Pancreas (tissue), 10 donors: ENCODE data around the gene NDRG2. TPM values are rescaled to one million over a fixed set of nuclear protein-coding genes. Genes with fewer than 3 reads are reported as not detected.

ENCODE experiments used
- ATAC-seq, 4 donors: fragments of 200-7000 bp; cut with Tn5 transposase; one replicate each; pipeline versions ENCODE4 v1.8.0 to v1.9.1; 2020; ENCODE audit warnings: mild to moderate bottlenecking in 4 of 4, moderate library complexity in 4 of 4
- DNase-seq, 6 donors: peaks; one replicate each; pipeline ENCODE4 v3.0.0-alpha.2; 2020
- FAIRE-seq: peaks from 2 replicates; lab custom pipeline; 2012; peaks lifted over from hg19 to GRCh38; lab: Jason Lieb, UNC
- H3K27ac ChIP-seq, 4 donors: fragments of 200-600 bp; sonication (generic); 1 replicate in 3 of 4; 2 replicates in 1 of 4; pipeline versions ENCODE4 v1.5.0 to v1.8.0; 2020
- H3K27me3 ChIP-seq, 4 donors: fragments of 200-600 bp; one replicate each; pipeline ENCODE4 v1.8.0; 2021
- H3K36me3 ChIP-seq, 3 donors: fragments of 200-600 bp; sonication (generic) in 1 of 3; one replicate each; pipeline versions ENCODE4 v1.5.0 to v1.8.0; 2020 to 2021
- H3K4me1 ChIP-seq, 3 donors: fragments of 200-600 bp; one replicate each; pipeline ENCODE4 v1.8.0; 2021
- H3K4me3 ChIP-seq, 4 donors: fragments of 200-600 bp; sonication (generic) in 2 of 4; one replicate each; pipeline versions ENCODE4 v1.5.0 to v1.8.0; 2020 to 2021
- H3K9me3 ChIP-seq, 4 donors: fragments of 200-600 bp; one replicate each; pipeline ENCODE4 v1.8.0; 2021
- WGBS, 2 donors: extraction: QIAGEN DNeasy Blood & Tissue Kit; methylation state at CpG; one replicate each; pipeline ENCODE4 v1.1.7; 2013; 5-methylcytosine and 5-hydroxymethylcytosine counted together
- intact Hi-C, 3 donors: fragments of 100-400 bp; cut with DNase I; formaldehyde crosslinking; loops; one replicate each; pipeline versions ENCODE4 v1.11.1 to v1.14.2; 2022
- polyA plus RNA-seq, 2 donors: library from polyadenylated mRNA; stranded (reverse); fragments of 200-250 nt; gene quantifications; one replicate each; pipeline ENCODE4 v1.2.3, GENCODE V29; 2013
- total RNA-seq, 6 donors: library from RNA; stranded (reverse); fragmentation: NEBNext Ultra II Directional in 4 of 6; extraction: Animal tissue kit (Norgen Biotek cat#: 25700) in 4 of 6; gene quantifications; one replicate each; pipeline versions ENCODE4 v1.2.1 to v1.2.4, GENCODE V29; 2021 to 2023
- TF ChIP-seq, protein P1 (sequence below), 4 donors: fragments of 200-600 bp; sonication (generic) in 3 of 4; IDR thresholded peaks; one replicate each; pipeline versions ENCODE4 v1.5.0 to v1.8.0; 2021; ENCODE audit warnings: antibody characterized with exemption in 4 of 4
- donor health status: healthy with polysubstance abuse.
- donor health status: DM: no; HTN: no; CAD: no; lungs with moderate emphysema.
- donor health status: DM: no; HTN: no; CAD: no.
- donor health status: control.
- donor health status: control.
- donor health status: Bipolar disorder and iron deficiency.
- donor health status: DM: yes; HTN: yes; CAD: no.
- donor health status: DM: no; HTN: no; CAD: no.
- donor health status: DM: no; HTN: no; CAD: no.
- donor health status: DM: yes; HTN: yes; CAD: no.

The NDRG2 gene
- total and polyA plus RNA-seq, 8 donors, result 37.5 to 159 (median 59.6) TPM

DNA sequence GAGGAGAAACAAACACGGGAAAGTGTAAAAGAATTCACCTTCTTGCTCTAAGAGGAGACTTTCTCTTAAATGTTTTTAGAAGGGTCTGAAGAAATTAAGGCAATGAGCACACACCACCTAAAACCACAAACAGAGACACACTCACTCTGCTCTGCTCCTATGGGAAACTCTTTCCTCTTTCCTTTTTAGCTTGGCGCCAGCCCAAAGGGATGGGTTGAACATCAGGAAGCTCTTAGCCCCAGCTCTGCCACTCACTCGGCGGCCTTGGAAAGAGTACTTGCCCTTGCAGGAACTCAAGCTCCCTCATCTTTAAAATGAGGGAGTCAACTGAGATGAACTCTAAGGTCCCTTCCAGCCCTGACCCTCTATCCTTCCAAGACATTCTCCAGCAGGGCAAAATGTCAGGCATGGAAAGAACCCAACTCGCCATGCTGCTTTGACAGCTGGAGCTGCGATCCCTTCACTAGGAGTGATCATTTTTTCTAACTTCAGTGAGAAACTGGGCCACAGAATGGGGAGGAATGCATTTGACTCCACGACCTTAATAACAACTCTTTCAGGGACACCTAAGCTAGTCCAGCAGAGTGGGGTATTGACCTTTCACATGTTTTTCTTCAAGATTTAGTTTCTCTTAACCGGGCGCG is 31.8 kb upstream of the NDRG2 start:
- no peaks in the 10 kb centered on the region for H3K36me3 ChIP-seq
- DNase-seq, result no peak
- H3K4me3 ChIP-seq, result no peak overlapping the region
- WGBS, 2 donors, result 79% methylated on average over 10 of the region's 10 CpGs
- peak overlapping the region in 2 of 4 donors; percentile 54 to 60 for H3K27ac ChIP-seq
- H3K27me3 ChIP-seq, result no peaks in the 10 kb centered on the region
- intact Hi-C loops, result no loop called here
- FAIRE-seq, result no peak
- H3K4me1 ChIP-seq, result peaks cover 12 to 42% (median 32%) of the 10 kb centered on the region in 3 donors
- TF ChIP-seq, protein P1, sequence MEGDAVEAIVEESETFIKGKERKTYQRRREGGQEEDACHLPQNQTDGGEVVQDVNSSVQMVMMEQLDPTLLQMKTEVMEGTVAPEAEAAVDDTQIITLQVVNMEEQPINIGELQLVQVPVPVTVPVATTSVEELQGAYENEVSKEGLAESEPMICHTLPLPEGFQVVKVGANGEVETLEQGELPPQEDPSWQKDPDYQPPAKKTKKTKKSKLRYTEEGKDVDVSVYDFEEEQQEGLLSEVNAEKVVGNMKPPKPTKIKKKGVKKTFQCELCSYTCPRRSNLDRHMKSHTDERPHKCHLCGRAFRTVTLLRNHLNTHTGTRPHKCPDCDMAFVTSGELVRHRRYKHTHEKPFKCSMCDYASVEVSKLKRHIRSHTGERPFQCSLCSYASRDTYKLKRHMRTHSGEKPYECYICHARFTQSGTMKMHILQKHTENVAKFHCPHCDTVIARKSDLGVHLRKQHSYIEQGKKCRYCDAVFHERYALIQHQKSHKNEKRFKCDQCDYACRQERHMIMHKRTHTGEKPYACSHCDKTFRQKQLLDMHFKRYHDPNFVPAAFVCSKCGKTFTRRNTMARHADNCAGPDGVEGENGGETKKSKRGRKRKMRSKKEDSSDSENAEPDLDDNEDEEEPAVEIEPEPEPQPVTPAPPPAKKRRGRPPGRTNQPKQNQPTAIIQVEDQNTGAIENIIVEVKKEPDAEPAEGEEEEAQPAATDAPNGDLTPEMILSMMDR (IDR thresholded peaks at IDR 0.05), result no peak
- ATAC-seq, result peak in 1 of 4 donors; percentile 24
- H3K9me3 ChIP-seq, result no peaks in the 10 kb centered on the region

DNA sequence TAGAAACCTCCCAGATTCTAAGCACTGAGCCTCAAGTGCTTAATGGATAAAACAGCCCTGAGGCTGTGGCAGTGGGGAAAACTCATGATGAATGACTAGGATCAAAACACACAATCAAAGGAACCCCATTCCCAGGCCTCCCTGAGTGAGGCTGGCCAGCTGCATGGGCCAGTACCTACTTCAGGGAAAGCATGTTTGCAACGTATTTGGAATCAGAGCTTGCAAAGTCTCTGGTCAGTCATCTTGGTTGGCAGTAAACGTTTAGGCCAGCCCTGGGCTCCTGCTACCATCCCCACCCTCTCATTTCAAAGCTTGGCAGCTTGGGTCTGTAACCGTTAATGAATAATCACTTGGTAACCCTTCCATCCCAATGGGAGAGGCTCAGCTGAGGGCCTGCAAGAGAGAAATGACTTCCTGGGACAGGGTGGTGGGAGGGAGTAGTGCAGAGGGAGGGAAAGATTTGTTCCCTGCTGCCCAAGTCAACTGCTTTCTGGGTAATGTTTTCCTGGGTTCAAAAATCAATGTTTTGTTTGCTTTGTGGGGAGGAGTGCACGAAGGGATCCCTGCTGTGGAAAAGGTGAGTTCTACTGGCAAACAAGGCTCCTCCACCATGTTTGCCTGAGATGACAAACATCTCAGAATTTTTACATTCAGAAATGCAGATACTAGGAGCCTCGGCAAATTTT is 30.7 kb upstream of the NDRG2 start:
- ATAC-seq (peak; percentile 66 to 85 (median 78)), DNase-seq (peak in 2 of 6 donors; percentile 30 to 49), FAIRE-seq (no peak)
- no peaks in the 10 kb centered on the region for H3K9me3 ChIP-seq
- H3K27ac ChIP-seq, result peak overlapping the region in 3 of 4 donors; percentile 10 to 60 (median 54)
- no peaks in the 10 kb centered on the region for H3K36me3 ChIP-seq
- TF ChIP-seq, protein P1 (IDR thresholded peaks at IDR 0.05), result no peak
- intact Hi-C loops, result no loop called here
- WGBS, 2 donors, result 19 to 24% methylated on average over 5 of the region's 5 CpGs
- no peaks in the 10 kb centered on the region for H3K27me3 ChIP-seq
- no peak overlapping the region for H3K4me3 ChIP-seq
- peaks cover 12 to 42% (median 32%) of the 10 kb centered on the region in 3 donors for H3K4me1 ChIP-seq

DNA sequence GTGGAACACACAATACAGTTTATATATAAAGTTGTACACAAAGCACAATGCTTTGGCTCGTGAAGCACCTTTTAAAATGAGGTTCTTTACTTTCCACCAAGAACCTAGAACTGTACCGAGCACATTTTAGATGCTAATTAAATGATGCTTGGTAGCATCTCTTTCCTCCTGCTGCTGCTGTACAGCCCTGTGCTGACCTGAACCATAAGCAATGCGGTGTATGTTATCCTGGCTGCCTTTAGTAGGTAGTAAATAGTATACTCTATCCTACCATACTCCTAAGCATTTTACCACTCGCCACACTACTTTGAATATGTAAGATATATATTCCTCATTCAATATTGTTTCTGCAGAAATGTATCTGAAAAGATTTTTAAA is 29.9 kb upstream of the NDRG2 start:
- no peaks in the 10 kb centered on the region for H3K36me3 ChIP-seq
- peaks cover 12 to 42% (median 32%) of the 10 kb centered on the region in 3 donors for H3K4me1 ChIP-seq
- no peaks in the 10 kb centered on the region for H3K27me3 ChIP-seq
- DNase-seq (no peak), ATAC-seq (no peak), FAIRE-seq (no peak)
- intact Hi-C loops, result no loop called here
- TF ChIP-seq, protein P1 (IDR thresholded peaks at IDR 0.05), result no peak
- H3K27ac ChIP-seq, result peak overlapping the region in 2 of 4 donors; percentile 54 to 60
- WGBS, 2 donors, result 44 to 52% methylated on average over 4 of the region's 4 CpGs
- no peaks in the 10 kb centered on the region for H3K9me3 ChIP-seq
- H3K4me3 ChIP-seq, result no peak overlapping the region

DNA sequence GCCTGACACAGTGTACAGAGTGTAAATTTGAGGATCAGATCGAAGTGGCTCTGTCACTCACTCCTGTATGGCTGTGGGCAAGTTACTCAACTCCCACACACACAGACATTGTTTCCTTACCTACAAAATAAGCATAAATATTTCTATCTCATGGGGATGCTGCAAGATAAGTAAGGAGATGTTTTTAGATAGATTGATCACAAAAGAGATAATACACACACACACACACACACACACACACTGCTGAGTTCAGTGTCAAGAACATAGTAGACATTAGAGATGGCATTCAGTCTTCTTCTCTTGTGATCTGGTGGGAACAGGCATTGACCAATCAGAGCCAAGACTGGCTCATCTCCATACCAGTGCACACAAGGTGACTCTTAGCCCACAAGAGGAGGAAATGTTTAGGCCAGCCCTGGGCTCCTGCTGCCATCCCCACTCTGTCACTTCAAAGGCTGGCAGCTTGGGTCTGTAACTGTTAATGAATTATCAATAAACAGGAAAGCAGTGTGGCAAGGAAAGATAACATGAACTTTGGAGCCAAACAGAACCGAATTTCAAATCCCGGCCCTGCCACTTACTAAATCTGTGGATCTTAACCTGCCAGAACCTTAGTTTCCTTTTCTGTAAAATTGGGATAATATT is 29.4 kb upstream of the NDRG2 start:
- no peak for FAIRE-seq
- Histone ChIP-seq H3K27ac (peak overlapping the region in 2 of 4 donors; percentile 54 to 60), H3K27me3 (no peaks in the 10 kb centered on the region), H3K4me1 (peaks cover 12 to 45% (median 32%) of the 10 kb centered on the region in 3 donors), H3K36me3 (no peaks in the 10 kb centered on the region), H3K4me3 (no peak overlapping the region), H3K9me3 (no peaks in the 10 kb centered on the region)
- peak in 3 of 6 donors; percentile 28 to 57 (median 45) for DNase-seq
- ATAC-seq, result peak; percentile 72 to 87 (median 84)
- TF ChIP-seq, protein P1 (IDR thresholded peaks at IDR 0.05), result no peak
- 12 to 14% methylated on average over 3 of the region's 3 CpGs for WGBS, 2 donors
- intact Hi-C loops, result no loop called here
